Keratinocyte (primary cell): ENCODE results near the gene PPY. TPM values are rescaled to one million over a fixed set of nuclear protein-coding genes. Genes with fewer than 3 reads are reported as not detected.

Experiments
- DNase-seq: peaks from one replicate; pipeline ENCODE4 v3.0.0-alpha.2; 2011; ENCODE audit warnings: low read depth, missing footprints, low spot score
- FAIRE-seq: peaks from 2 replicates; lab custom pipeline; 2011; peaks lifted over from hg19 to GRCh38; lab: Jason Lieb, UNC
- H2AFZ ChIP-seq: 2 replicates; pipeline ENCODE4 v1.6.0; 2012; ENCODE audit warnings: low read length, control low read depth, inconsistent platforms; ENCODE audit not compliant: control insufficient read depth
- H3K27ac ChIP-seq: 2 replicates; pipeline ENCODE4 v1.5.1; 2011; ENCODE audit warnings: low read length; ENCODE audit not compliant: control insufficient read depth, insufficient read depth
- H3K27me3 ChIP-seq: 3 replicates; pipeline ENCODE4 v1.6.0; 2011; ENCODE audit warnings: low read length; ENCODE audit not compliant: control insufficient read depth, insufficient read depth; ENCODE audit errors: extremely low read depth
- H3K36me3 ChIP-seq, 2 experiments: 2 replicates in 1 of 2; 3 replicates in 1 of 2; pipeline ENCODE4 v1.5.1; 2011; ENCODE audit warnings: low read length in 2 of 2, mild to moderate bottlenecking in 1 of 2; ENCODE audit not compliant: control insufficient read depth in 2 of 2, insufficient read depth in 2 of 2; ENCODE audit errors: extremely low read depth in 1 of 2
- H3K4me1 ChIP-seq: 3 replicates; pipeline ENCODE4 v1.5.1; 2011; ENCODE audit warnings: low read length; ENCODE audit not compliant: control insufficient read depth, insufficient read depth; ENCODE audit errors: extremely low read depth
- H3K4me2 ChIP-seq: 3 replicates; pipeline ENCODE4 v1.6.0; 2011; ENCODE audit warnings: low read depth, low read length; ENCODE audit not compliant: control insufficient read depth, insufficient read depth; ENCODE audit errors: extremely low read depth
- H3K4me3 ChIP-seq, 3 experiments: fragments of 200-600 bp in 1 of 3; sonication (generic) in 1 of 3; 2 replicates in 2 of 3; 3 replicates in 1 of 3; pipeline ENCODE4 v1.5.1; 2011 to 2016; ENCODE audit warnings: low read length in 3 of 3, mild to moderate bottlenecking in 3 of 3, control low read depth in 2 of 3, inconsistent platforms in 1 of 3, low read depth in 1 of 3, mixed read lengths in 1 of 3, mixed run types in 1 of 3, moderate library complexity in 1 of 3; ENCODE audit not compliant: control insufficient read depth in 2 of 3, insufficient read depth in 2 of 3; ENCODE audit errors: extremely low read depth in 1 of 3
- H3K79me2 ChIP-seq: 2 replicates; pipeline ENCODE4 v1.6.0; 2012; ENCODE audit warnings: low read length; ENCODE audit not compliant: control insufficient read depth, insufficient read depth
- H3K9ac ChIP-seq: 3 replicates; pipeline ENCODE4 v1.6.0; 2011; ENCODE audit warnings: low read length; ENCODE audit not compliant: control insufficient read depth, insufficient read depth; ENCODE audit errors: extremely low read depth
- H3K9me1 ChIP-seq: 3 replicates; pipeline ENCODE4 v1.6.0; 2011; ENCODE audit warnings: low read length; ENCODE audit not compliant: control insufficient read depth, insufficient read depth; ENCODE audit errors: extremely low read depth
- H3K9me3 ChIP-seq: 2 replicates; pipeline ENCODE4 v1.5.1; 2012; ENCODE audit warnings: low read depth, low read length; ENCODE audit not compliant: control insufficient read depth
- H4K20me1 ChIP-seq: 3 replicates; pipeline ENCODE4 v1.6.0; 2011; ENCODE audit warnings: low read length; ENCODE audit not compliant: control insufficient read depth, insufficient read depth; ENCODE audit errors: extremely low read depth
- EZH2 ChIP-seq: IDR thresholded peaks from one replicate; pipeline ENCODE4 v1.6.1; 2012; ENCODE audit warnings: inconsistent platforms, mild to moderate bottlenecking, low read length, moderate library complexity
- dilution Hi-C: fragments of 300-500 bp; cut with MboI; formaldehyde crosslinking; loops from one replicate; pipeline ENCODE4 v1.7.0; 2020; ENCODE audit warnings: low sequenced_read_pairs; ENCODE audit not compliant: extremely low pct_ligation_motif_present
- polyA plus RNA-seq, 5 experiments: library from polyadenylated mRNA; depleted of rRNA in 3 of 5; stranded (reverse) in 3 of 5; stranded (forward) in 1 of 5; unstranded in 1 of 5; fragments of >200 nt; gene quantifications; 1 replicate in 1 of 5; 2 replicates in 3 of 5; 3 replicates in 1 of 5; pipeline versions ENCODE4 v1.2.1 to v1.2.3, GENCODE V29; 2011 to 2012; ENCODE audit warnings: missing spikeins in 2 of 5, low read depth in 1 of 5, low replicate concordance in 1 of 5
- TF ChIP-seq, protein P1 (sequence below), 3 experiments: IDR thresholded peaks in 1 of 3; conservative IDR thresholded peaks in 1 of 3; optimal IDR thresholded peaks in 1 of 3; 2 replicates in 2 of 3; 3 replicates in 1 of 3; pipeline versions ENCODE3 to v1.5.1; 2011; ENCODE audit warnings: low read length in 3 of 3, mild to moderate bottlenecking in 3 of 3, moderate library complexity in 2 of 3, control low read depth in 1 of 3, inconsistent platforms in 1 of 3; ENCODE audit not compliant: insufficient read depth in 2 of 3; ENCODE audit errors: extremely low read depth in 1 of 3

PPY gene
- polyA plus RNA-seq, 1 donor (not counting 4 experiments of a cell fraction or from before 2014, with no cell fraction given): not detected

- FAIRE-seq: no peak
- Histone ChIP-seq H3K9me3 (no peaks in the 10 kb centered on the region), H3K36me3 (no peaks in the 10 kb centered on the region), H3K4me3 (no peak overlapping the region), H3K9ac (no peak overlapping the region), H3K4me2 (no peak overlapping the region), H3K27me3 (peaks cover 60% of the 10 kb centered on the region), H4K20me1 (no peaks in the 10 kb centered on the region), H2AFZ (no peak overlapping the region), H3K4me1 (peaks cover 8% of the 10 kb centered on the region), H3K27ac (no peak overlapping the region), H3K9me1 (no peaks in the 10 kb centered on the region), H3K79me2 (no peaks in the 10 kb centered on the region)
- TF ChIP-seq EZH2: peak; percentile 62
- TF ChIP-seq, protein P1, sequence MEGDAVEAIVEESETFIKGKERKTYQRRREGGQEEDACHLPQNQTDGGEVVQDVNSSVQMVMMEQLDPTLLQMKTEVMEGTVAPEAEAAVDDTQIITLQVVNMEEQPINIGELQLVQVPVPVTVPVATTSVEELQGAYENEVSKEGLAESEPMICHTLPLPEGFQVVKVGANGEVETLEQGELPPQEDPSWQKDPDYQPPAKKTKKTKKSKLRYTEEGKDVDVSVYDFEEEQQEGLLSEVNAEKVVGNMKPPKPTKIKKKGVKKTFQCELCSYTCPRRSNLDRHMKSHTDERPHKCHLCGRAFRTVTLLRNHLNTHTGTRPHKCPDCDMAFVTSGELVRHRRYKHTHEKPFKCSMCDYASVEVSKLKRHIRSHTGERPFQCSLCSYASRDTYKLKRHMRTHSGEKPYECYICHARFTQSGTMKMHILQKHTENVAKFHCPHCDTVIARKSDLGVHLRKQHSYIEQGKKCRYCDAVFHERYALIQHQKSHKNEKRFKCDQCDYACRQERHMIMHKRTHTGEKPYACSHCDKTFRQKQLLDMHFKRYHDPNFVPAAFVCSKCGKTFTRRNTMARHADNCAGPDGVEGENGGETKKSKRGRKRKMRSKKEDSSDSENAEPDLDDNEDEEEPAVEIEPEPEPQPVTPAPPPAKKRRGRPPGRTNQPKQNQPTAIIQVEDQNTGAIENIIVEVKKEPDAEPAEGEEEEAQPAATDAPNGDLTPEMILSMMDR (optimal IDR thresholded peaks at IDR 0.05 in 1 of 3, IDR thresholded peaks at IDR 0.05 in 1 of 3, conservative IDR thresholded peaks at IDR 0.05 in 1 of 3; ENCODE audit: extremely low read depth in 1 of 3, insufficient read depth in 2 of 3, low read length in 3 of 3): no peak
- no peak for DNase-seq
- dilution Hi-C loops: no loop called here
Measured at GRCh38 chr17:43909537-43910231, 32.6 kb downstream of the PPY start.

DNA sequence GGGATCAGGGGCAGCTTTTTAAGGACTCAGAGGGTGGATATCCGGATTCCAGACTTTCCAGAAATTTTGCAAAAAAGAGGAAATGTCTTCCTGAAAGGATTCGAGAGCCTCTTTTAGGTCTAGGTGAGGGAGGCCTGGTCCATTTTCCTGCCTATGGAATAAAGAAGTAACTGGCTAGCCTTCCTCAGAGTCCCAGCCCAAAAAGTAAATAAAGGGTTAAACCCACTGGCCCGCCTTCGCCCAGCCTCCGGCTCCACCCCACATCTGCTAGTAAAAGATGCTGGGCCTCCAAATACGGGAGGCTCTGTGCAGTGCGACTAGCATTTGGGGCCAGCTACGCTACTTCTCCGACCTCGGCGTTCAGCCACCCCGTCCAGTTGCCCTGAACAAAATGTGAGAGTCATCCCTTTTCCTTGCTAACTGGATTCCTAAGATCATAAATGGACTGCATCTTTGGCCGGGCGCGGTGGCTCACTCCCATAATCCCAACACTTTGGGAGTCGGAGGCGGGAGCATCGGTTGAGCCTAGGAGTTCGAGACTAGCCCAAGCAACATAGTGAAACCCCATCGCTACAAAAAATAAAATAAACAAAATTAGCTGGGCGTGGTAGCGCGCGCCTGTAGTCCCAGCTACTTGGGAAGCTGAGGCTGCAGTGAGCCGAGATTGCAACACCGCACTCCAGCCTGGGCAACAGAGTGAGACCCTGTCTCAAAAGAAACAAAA lies 34.1 kb downstream of the PPY start:
- no peak overlapping the region for H3K9ac ChIP-seq
- no peak overlapping the region for H3K4me3 ChIP-seq
- H2AFZ ChIP-seq: no peak overlapping the region

More for the DNA sequence above, 34.1 kb downstream of the PPY start:
- H3K27me3 ChIP-seq: peaks cover 63% of the 10 kb centered on the region
- peak; percentile 20 for TF ChIP-seq EZH2
- TF ChIP-seq, protein P1 (optimal IDR thresholded peaks at IDR 0.05 in 1 of 3, IDR thresholded peaks at IDR 0.05 in 1 of 3, conservative IDR thresholded peaks at IDR 0.05 in 1 of 3; ENCODE audit: extremely low read depth in 1 of 3, insufficient read depth in 2 of 3, low read length in 3 of 3): no peak
- no peaks in the 10 kb centered on the region for H3K9me3 ChIP-seq
- dilution Hi-C loops: no loop called here
- no peak overlapping the region for H3K27ac ChIP-seq
- no peaks in the 10 kb centered on the region for H3K9me1 ChIP-seq
- no peak overlapping the region for H3K4me2 ChIP-seq
- FAIRE-seq (no peak), DNase-seq (no peak)
- H4K20me1 ChIP-seq: no peaks in the 10 kb centered on the region
- no peaks in the 10 kb centered on the region for H3K79me2 ChIP-seq
- H3K36me3 ChIP-seq: no peaks in the 10 kb centered on the region
- peaks cover 8% of the 10 kb centered on the region for H3K4me1 ChIP-seq
